GM19023 (cell line): Measurements from ENCODE around the gene MYO18A.
A peak's percentile ranks its signal among the peaks of the same experiment; 100 is the strongest.
"Not testable (repeated sequence)": the region's sequence is repeated elsewhere in the genome, so short reads cannot be mapped to it uniquely, and the experiment has no call there.

ENCODE experiments used
- ATAC-seq: cut with Tn5 transposase; IDR thresholded peaks from one replicate; pipeline ENCODE4 v1.9.1; 2021; ENCODE audit warnings: mild to moderate bottlenecking, moderate library complexity; ENCODE audit not compliant: unreplicated experiment

MYO18A gene

DNA sequence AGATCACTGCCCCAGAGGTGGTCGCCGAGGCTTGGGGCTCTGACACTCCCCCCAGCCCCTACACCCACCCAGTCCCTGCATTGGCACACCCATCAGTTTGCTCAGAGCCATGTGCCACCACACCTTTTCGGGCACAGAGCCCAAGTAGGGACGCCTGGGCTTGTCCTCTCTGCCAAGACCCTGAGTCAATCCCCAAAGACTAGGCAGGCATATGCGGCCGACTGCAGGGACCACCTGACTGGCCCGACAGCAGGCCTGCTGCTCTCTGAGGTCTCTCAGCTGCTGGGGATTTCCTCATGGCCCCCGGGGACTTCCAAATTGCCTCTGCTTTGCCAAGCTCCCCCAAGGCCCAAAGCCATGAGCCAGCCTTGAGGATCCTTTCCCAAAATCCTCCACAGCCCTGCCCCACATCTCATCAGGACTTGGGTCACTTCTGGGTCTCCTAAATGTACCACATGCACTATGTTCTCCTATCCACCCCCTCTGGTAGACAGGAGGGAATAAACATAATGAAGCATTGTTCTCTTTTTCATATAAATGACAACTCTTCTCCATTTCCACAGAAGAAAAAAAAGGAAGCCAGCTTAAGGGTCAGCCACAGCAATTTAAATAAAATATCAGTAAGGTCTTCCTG, 30.6 kb downstream of the MYO18A start:
- ATAC-seq = no peak

DNA sequence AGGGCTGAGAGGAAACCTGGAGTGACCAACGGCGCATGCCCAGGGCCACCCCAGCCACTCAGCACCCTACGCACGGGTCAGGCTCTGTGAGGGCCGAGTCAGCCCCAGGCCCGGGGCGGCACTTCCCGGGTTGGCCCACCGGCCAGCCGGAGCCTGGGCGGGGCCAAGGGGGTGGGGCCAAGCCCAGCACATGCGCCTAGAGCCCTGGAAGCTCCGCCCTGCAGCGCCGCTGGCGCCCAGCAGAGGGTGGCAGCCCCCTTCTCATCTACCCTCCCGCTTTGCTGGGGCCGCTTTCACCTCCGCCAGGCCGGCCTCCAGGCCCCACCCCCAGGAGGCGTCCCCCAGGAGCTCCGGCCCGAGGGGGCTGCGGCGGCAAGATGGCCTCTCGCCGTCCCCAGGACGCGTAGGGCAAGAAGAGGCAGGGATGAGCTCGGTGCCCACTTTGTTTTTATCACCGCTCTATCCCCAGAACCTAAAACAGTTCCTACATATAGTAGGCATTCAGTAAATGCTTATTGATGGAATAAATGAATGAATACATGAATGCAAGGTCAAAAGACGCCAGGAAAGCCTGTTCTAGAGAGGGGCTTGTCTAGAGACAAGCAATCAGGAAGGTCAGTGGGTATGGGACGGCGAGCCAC, 31.3 kb downstream of the MYO18A start:
- peak; percentile 80 for ATAC-seq

DNA sequence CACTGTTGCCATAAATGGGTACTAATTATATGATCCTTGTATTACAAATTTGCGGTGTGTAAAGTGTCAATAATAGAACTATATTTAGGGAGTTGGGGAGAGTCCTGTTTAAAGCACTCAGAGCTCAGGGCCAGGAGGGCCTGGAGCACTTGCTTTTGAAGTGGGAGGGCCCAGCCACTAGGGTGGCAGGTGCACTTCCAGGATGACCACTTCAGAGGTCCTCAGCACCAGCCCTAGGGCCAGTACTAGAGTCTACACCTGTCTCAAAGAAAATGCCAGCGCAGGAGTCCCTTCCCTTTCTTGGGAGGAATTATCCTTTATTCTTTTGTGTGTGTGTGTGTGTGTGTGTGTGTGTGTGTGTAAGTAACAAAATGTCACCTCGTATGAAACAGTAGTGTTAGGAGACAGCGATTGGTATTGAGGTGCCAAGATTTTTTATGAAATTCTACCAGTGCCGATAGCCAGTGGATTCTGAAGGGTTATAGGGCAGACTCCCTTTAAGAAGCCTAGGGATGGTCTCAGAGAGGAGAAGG, 31.9 kb downstream of the MYO18A start:
- no peak for ATAC-seq

DNA sequence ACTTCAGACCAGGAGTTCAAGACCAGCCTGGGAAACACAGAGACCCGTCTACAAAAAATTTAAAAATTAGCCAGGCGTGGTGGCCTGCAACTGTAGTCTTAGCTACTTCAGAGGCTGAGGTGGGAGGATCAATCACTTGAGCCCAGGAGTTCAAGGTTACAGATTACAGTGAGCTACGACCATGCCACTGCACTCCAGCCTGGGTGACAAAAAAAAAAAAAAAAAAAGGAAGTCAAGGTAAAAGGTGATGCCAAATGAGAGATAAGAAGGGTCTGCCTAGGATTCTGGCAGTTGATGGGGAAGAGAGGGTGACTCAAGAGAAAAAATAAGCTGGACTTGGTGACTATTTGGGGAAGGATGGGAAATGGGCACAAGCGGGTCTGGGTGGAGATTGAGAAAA, 32.5 kb downstream of the MYO18A start:
- ATAC-seq = no peak

DNA sequence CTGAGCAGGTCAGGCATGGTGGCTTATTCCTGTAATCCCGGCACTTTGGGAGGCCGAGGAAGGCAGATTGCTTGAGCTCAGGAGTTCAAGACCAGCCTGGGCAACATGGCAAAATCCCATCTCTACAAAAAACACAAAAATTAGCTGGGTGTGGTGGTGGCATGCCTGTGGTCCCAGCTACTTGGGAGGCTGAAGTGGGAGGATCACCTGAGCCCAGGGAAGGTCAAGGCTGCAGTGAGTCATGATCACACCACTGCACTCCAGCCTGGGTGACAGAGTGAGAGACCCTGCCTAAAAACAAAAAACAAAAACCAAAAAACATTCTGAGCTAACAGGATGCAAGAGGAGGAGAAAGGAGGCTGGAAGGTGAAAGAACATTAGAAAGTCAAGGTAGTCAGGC, 33.0 kb downstream of the MYO18A start:
- not testable (repeated sequence) for ATAC-seq

DNA sequence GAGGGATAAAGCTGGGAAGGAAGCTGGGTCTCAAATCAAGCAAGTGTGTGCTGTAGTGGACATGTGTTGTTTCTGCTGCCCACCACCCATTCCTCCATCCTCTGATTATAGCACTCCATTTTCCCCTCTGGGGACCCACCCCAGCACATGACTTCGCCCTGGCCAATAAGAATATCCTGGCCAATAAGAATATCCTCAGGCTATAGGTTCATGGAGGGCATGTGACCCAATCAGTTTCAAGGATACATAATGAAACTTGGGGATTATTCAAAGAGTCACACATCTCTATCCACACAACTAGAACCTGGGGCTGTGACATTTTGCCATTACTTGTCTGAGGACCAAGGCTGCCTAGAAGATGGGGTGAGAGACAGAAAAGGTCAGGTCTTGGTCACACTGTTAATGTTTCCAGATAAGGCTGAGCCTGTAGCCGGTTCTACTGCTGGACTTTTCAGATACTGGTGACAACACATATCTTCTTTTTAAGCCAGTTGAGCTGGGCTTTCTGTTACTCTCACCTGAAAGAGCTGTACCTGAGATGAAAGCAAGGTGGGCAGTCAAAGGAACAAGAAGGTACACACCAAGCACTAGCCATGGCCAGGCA, 33.7 kb downstream of the MYO18A start:
- ATAC-seq = no peak

DNA sequence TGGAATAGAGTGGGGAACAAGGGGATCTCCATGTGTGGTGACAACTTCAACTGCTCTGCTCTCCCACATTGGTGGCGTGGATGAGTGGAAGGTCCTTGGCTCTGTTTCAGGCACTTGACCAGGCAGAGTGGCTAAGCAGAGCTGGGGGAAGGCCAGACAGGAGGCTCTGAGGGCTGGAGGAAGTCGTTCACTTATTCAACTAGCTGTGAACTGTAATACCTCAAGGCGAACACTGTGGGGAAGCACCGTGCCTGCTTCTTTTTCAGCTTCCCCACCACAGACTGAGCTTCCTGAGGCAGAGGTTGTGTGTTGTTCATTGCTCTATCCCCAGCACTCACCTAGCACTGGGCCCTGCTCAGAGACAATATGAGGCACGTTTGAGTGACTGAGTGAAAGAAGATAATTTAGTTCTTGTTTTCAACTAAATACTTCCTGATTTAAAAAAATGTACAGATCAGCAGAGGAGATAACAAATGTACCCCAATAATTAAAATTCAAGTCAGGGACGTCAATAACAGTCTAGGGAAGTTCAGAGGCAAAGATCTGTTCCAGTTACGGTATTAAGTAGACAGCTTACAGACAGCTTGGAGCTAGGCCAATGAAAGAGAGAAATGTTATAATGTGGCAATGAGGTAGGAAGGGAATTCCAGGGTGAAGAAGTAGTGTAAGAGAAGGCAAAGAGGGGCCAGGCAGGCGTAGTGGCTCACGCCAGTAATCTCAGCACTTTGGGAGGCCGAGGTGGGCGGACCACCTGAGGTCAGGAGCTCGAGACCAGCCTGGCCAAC, 34.7 kb downstream of the MYO18A start:
- ATAC-seq = peak; percentile 32

DNA sequence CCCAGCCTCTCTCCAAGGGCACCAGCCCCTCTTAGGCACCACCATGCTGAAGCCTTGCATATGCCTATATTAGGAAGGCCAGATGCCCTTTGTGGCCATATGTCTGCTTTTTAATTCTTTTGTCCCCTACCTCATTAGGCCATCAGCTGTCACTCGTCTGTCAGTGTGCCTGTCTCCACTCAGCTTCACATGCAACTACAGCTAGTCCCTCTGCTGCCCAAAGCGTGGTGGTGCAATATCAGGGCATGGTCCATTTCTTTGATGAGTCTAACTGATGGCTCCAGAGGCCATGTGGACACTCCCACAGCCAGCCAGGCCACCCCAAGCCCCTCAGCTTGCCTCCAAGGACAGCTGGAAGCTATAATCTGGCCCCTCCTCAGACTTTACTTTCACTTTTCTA, 36.3 kb downstream of the MYO18A start:
- ATAC-seq = no peak

DNA sequence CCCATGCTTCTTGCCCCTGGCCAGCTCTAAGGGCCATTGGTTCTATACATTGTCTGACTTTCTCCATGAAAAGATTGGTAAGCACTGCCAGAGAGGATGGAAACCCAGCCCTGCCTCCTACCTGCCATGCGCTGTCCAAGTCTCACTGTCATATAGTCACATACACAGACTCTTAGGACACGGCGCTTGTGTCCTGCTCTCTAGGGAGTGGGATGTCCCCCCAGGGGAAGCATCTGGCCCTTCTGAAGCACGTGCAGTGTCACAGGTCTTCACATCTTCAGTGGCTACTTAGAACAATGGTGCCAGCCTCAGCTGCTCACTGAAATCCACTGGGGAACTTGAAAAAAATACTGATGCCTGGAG, 38.7 kb downstream of the MYO18A start:
- ATAC-seq = no peak

DNA sequence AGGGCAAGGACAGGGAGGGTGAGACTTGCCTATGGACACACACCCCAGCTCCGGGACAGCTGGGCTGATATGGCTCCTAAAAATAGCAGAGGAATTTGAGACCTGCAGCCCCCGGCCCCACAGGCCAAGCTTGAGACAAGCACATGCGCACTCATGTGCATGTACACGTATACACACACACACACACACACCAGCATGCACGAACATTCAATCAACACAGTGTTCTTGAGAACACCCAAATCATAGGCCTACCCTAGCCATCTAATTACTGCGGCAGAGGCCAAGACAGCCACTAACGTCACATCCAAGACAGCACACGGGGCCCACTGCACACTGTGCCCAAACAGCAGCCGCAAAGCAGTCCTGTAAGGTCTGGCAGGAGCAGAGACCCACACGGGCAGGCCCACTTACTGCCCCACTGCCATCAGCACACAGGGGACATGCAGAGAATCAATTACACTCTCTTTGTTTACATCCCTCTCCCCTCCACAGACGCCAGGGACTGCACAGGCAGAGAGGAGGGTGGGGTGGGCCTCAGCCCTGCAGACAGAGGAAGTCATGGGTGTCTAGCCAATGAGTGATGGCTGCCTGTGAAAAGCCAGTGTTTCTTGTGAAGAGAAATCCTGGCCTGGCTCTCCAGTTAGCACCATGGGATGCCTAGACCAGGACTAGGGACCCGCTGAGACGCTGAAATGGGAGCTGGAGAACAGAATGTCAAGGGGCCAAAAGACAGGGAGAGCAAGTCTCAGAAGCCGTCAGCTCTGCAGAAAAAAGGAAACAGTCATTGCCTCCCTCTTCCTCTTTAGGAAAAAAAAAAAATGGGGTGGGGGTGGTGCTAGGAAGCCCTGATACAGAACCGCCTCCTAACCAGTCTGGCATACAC, 39.3 kb downstream of the MYO18A start:
- ATAC-seq = no peak

DNA sequence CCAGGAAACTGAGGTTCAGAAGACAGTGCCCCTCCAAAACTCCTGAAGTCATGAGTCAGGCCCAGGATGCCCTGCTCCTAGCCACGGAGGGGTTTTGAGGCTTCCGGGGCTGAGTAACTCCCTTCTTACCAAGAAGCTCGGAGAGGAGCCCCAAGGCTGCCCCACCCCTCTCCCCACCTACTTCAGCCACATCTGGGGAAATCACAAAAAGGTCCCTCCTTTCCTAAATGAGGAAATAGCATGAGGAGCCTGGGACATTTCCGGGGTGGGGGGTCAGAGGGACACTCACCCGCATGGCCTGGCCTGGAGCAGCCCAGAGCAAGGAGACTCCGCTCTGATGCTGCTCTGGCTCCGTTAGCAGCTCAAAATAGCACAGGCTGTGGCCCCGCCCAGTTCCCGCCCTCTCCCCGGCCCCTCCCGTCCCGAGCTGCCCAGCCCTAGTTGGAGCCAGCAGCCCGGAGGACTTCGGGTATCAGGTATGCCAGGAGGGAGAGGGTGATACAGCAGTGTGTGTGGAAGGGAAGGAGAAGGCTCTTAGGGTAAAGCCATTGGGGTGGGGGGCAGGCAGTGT, 40.1 kb downstream of the MYO18A start:
- peak; percentile 52 for ATAC-seq

DNA sequence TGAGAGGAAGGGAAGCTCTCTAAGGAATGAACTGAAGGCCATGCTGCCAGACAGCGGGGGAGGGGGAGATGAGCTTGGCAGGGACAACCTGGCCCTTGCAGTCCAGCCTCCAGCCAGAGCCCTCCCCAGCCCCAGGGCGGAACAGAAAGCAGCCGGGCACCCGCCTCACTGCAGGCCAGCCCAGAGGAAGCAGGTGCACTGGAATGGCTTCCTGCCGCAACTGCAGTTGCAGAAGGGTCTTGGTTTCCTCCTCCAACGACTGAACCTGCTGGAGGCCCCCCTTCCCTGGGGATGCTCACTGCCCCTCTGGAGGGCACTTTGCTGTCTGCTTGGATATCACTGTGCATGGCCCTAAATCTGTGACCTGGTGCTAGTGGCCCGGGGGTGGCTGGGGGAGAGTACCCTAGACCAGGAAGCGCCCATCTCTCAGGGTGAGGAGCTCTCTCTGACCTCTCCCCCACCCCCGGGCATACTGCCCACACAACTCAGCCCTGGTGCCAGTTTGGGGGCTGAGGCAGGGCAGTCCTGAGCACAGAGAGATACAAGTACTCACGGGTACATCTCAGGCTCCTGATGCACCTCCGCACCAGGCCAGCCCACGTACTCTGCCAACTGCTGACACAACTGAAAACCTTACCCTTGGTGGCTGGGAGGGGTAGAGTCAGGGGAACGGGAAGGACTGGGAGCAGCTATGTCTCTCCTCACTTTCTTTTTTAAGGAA, 41.1 kb downstream of the MYO18A start:
- ATAC-seq = no peak

DNA sequence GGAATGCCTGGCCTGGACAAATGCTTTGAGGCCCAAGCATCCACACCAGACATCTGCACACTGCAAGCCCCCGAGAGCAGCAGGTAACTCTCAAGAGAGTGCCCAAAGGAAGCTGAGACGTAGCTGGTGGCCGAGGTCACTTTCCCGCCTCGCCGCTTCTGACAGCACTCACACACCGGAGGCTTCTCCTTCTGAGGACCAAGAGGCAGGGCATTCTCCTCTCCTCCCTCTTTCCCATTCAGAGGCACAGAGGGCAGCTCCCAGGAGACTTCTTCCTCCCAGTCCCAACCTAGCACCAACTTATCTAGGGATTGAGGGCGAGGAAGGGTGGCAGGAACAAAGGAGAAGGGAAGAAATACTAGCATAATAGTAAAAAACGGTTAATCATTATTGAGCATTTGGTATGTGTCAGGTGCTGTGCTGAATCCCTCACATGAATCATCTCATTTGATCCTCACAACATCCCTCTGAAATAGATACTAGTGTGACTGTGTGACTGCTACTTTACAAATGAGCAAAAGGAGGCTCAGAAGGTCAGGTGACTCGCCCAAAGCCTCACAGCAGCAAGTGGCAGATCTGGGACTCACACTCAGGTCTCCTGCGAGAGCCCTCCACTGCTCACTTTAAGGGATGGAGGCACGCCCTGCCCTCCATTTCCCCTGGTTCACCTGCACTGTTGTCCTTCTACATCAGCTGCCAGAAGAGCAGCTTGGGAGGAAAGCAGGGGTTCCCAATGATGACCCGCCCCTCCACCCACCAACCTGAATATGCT, 41.8 kb downstream of the MYO18A start:
- ATAC-seq = no peak

DNA sequence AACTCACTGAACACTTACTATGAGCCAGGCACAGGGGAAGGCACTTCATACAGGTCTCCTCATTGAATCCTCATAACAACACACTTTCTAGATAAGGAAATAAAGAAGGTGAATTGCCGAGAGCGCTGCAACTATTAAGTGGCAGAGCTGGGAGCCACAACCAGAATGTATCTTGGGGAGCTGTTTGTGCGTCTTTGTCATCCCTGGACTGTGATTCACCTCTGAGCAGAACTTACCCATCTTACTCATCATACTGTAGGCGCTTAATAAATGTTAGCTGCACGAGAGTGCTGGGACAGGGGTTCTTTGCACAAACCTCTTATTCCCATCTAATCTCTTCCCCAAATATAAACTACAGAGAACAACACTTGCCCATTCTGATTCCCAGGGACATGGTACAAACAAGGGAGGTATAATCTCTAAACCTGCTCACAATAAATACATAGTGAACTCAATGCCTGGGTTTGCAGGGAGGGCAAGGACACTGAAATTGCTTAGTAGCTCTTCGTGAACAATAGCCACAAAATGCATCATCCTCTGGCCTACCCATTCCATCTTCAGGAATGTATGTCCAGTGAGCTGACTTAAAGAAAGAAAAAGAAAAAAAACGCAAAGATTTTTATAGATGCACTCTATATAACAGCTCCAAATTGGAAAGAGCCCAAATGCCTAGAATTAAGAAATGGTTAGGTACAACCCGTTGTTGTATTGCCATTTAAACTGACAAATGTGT, 43.0 kb downstream of the MYO18A start:
- no peak for ATAC-seq

DNA sequence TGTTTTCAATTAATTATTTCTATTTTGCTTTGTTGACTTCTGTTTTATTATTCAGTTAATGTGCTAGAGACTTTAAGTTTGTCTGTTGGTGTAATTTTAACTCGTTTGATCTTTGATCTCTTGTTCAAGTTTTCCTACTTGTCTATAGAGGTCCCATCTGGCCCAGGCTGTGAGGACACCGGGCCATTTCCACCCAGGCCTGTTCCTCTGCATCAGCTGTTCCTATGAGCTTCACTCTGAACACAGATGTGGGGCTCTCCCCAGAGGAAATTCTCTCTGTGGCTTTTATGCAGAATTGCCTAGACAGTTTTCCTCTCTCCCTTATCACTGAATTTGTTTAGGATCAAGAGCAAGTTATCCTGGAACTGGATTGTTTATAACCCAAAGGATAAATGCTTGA, 44.7 kb downstream of the MYO18A start:
- no peak for ATAC-seq

DNA sequence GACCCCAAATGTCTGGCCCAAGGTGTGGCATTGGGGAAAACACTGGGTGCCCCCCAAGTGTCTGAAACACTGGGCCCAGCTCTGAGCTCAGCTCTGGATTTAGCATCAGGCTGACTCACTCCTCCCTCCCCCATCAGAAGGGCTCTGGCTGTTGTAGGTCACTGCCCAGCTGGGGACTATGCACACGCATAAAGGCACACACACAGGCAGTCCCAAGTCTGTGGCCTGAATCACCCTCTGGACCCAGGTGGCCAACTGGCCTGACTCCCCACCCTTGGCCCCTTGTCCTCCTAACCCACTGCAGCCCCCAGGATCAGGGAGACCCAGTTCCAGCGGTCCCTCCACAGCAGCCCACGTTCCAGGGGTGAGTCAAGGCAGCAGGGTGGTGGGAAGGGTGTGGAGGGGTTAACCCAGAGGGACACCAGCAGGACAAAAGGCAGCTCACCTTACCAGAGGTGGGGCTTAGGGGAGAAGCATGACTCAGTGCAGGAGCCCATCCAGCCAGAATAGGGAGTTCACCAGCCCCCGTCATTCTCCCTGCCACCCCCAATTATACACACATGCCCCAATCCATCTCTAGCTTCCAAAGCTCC, 47.0 kb downstream of the MYO18A start:
- ATAC-seq = no peak

DNA sequence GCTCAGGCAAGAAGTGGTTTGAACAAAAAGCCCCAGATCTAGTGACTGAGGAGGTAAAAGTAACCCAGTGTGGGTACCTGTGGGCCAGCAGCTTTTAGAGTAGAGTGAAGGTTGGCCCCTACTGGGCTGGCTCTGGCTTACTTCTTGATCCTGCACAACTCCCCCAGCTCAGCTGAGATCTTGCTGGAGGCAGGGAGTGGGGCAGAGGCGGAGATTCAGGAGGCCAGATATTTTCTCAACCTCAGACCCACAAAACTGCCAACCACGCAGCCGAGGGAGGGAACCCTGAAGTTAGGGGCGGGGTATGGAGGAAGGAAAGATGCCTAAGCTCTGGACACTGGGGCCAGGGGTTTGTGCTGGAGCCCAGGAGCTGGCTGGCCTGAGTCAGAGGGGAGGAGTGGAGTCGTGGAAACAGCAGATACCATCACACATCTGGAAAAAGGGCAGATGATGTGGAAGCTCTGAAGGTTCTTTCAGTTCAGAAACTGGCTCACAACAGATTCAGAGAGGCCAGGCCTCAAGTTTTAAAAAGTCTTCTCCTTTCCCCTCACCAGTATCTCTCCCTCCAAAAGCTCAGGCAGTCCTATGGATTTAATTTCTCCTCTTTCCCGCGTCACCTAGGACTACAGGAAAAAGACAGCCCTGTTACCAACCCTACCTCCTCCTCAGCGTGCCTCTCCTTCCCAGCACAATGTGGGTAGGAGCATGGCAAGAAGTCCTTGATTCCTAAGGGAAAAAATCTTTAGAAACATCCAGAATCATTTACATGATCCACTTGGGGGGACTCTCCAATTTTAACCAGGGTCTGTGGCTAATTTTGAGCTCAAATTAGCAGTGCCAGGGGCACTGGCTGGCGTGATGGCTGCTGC, 48.1 kb downstream of the MYO18A start:
- ATAC-seq = no peak
